GM10266 (cell line): ENCODE results near the gene UBXN6.
A peak's percentile ranks its signal among the peaks of the same experiment; 100 is the strongest.

Experiments used
- DNase-seq: peaks from one replicate; pipeline ENCODE4 v3.0.0; 2012; ENCODE audit errors: extremely low spot score
- TF ChIP-seq, protein P1 (sequence below): IDR thresholded peaks from 2 replicates; pipeline ENCODE4 v1.5.1; 2012; ENCODE audit warnings: mild to moderate bottlenecking, low read depth; ENCODE audit not compliant: control insufficient read depth, insufficient read depth; ENCODE audit errors: missing control alignments

UBXN6 gene

DNA sequence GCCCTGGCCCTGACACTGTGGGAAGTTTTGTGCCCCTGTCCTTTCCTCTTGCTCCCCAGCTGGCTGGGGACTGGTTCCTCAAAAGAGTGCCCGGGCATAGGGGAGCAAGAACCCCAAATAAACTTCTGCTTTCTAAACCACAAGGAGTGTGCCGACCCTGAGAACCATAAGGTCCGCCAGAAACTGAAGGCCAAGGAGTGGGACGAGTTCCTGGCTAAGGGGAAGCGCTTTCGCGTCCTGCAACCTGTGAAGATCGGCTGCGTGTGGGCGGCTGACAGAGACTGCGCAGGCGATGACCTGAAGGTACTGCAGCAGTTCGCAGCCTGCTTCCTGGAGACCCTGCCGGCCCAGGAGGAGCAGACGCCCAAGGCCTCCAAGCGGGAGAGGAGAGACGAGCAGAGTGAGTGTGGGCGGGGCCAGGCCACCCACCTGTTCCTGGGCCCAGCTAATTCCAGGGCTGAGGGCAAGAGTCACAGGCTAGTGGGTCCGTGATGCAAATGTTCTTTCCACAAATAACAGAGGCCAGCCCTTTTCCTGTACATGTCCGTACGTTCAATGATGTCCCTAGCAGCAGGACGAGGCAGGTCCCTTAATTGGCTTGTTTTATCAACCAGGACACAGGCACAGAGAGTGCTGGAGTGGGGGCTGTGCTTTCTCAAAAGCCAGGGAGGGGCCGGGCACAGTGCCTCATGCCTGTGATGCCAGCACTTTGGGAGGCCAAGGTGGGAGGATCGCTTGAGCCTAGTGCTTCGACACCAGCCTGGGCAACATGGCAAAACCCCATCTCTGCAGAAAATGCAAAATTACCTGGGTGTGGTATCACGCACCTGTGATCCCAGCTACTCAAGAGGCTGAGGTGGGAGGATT is 25.6 kb downstream of the UBXN6 start:
- peak; percentile 65 for DNase-seq
- TF ChIP-seq, protein P1, sequence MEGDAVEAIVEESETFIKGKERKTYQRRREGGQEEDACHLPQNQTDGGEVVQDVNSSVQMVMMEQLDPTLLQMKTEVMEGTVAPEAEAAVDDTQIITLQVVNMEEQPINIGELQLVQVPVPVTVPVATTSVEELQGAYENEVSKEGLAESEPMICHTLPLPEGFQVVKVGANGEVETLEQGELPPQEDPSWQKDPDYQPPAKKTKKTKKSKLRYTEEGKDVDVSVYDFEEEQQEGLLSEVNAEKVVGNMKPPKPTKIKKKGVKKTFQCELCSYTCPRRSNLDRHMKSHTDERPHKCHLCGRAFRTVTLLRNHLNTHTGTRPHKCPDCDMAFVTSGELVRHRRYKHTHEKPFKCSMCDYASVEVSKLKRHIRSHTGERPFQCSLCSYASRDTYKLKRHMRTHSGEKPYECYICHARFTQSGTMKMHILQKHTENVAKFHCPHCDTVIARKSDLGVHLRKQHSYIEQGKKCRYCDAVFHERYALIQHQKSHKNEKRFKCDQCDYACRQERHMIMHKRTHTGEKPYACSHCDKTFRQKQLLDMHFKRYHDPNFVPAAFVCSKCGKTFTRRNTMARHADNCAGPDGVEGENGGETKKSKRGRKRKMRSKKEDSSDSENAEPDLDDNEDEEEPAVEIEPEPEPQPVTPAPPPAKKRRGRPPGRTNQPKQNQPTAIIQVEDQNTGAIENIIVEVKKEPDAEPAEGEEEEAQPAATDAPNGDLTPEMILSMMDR, result no peak

DNA sequence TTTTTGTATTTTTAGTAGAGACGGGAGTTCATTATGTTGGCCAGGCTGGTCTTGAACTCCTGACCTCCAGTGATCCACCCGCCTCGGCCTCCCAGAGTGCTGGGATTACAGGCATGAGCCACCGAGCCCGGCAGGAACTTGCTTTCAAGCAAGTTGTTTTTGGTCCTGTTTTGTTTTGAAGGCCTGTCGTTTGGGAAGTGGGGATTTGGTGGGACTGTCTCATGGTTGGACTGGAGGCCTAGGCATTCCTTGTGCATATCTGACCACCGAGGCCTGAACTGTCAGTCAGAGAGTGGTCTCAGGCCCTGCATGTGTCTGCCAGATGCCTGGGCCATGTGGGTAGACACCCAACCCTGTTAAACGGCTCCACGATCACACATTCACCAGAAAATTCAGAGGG is 26.3 kb downstream of the UBXN6 start:
- TF ChIP-seq, protein P1, result no peak

DNA sequence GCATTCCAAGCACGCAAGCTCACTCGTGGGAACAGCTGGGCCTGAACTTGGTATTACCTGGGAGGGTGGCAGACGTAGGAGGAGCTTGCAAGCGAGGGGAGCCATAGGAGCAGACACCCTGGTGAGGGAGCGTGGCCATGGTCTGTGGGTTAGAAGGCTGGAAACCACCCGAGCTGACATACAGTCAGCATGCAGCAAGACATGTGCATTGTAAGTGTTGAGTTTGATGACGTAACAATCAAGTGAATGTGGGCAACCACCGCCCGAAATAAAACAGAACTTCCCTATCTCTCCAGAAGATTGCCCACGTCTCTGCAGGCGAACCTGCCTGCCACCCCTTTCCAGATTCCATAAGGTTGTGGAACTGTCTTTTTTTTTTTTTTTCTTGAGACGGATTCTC is 26.8 kb downstream of the UBXN6 start:
- TF ChIP-seq, protein P1, result no peak
- no peak for DNase-seq

More for the DNA sequence above, 26.3 kb downstream of the UBXN6 start:
- no peak for DNase-seq

DNA sequence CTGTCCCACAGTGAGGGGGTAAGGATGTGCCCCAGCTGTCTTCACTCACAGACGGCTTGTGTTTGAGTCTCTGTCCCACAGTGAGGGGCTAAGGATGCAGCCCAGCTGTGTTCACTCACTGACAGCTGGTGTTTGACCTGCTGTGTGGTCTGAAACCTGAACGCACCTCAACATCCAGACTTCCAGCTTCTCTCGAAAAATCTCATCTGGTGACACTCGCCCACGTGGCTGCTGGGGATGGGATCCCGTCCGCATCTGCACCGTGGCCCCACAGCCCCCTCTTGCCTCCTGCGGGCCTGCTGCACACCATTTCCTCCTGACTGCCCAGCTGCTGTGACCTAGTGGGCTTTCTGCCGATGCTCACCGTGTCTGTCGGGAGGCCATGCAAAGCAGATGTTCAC is 27.8 kb downstream of the UBXN6 start:
- TF ChIP-seq, protein P1, result no peak
- no peak for DNase-seq

DNA sequence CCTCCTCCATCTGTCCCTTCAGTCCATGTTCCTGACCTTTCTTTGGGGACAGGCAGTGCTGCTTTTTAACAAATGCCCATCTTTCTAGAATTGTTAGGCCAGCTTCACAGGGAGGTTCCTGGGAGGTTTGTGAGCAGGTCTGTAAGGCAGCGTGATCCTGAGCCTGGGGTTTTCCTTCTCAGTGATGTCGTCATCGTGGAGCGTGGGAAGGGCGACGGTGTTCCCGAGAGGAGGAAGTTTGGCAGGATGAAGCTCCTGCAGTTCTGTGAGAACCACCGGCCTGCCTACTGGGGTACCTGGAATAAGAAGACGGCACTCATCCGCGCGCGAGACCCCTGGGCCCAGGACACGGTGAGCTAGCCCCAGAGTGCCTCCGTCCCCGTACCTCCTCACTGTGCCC is 28.3 kb downstream of the UBXN6 start:
- TF ChIP-seq, protein P1, result no peak
- no peak for DNase-seq

DNA sequence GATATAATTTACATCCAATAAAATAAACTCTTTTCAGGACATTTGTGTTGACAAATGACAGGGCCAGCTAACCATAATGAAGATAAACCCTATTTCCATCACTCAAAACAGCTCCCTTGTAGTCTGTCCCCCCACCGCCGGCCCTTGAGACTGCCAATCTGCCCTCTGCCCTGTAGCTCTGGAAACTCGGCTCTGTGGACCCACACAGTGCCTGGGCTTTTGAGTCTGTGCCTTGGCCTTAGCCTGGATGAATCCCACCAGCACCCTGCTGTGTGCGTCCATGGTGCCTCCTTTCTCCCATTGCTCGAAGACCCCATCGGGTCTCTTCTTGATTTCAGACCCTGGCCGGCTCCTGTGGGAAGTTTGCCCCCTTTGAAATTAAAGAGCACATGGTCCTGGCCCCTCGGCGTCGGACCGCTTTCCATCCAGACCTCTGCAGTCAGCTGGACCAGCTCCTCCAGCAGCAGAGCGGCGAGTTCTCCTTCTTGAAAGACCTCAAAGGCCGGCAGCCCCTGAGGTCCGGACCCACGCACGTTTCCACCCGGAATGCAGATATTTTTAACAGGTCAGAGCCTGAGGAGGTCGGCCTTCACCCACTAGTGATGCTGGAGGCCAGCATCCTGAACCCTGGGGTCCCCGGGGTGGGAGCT is 29.1 kb downstream of the UBXN6 start:
- no peak for DNase-seq
- TF ChIP-seq, protein P1, result no peak

DNA sequence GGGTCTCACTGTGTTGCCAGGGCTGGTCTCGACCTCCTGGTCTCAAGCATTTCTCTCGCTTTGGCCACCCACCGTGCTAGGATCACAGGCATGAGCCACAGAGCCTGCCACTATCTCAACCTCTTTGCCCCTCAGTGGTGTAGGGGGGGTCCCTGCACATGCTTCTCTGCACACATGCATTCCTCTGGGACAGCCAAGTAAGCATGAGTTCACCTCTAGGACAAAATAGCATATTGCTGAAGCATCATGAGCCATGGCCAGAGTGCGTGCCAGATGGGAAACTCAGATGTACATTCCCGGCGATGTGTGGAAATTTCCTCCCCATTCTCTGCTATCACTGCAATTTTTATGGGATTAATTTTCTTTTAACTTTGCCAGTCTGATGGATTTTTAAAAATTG is 32.1 kb downstream of the UBXN6 start:
- TF ChIP-seq, protein P1, result no peak
- no peak for DNase-seq
